Fibroblast of skin of right biceps (primary cell): Measurements from ENCODE around the gene LURAP1L.

ENCODE experiments used
- DNase-seq: peaks from one replicate; pipeline ENCODE4 v3.0.0-alpha.2; 2013

The LURAP1L gene

DNA sequence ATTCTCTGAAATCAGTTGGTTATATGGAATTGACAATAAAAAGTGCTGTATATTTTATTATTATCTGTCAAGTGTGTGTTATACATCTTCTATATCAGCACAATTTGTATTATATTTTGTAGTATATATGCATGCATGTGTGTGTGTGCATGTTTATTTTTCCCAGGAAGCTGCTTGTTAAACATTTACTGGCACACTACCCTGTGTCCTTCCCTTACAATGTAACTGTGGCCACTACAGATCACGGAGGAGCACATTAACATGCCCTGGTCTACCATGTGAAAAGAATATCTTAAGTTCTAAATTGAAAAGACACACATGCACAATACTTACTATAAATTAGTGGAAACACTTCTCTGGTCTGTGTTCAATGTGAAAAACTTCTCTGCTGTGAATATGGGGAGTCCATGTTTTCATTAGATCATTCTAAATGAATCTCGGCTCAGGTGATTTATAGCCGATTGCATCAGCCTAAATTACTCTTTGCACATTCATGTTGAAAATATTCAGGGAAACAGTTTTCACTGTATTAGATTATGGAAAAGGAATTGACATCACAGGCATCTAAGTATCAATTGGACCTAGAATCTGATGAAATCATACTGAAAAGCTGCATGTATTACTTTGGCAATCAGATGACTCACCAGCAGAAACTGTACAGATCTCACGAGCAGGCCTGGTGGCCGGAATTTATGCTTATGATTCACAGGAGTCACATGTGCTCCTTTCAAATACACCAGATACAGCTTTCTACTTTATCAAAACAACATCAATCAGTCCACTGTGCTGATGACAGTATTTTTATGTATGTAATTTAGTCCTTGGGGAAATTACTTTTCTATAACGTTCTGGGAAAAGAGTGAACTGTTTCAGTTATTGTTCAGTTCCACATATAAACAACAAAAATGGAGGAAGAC is 39.4 kb downstream of the LURAP1L start:
- DNase-seq, result peak; percentile 100

- DNase-seq, result no peak
Measured at GRCh38 chr9:12814877-12815237, 40.0 kb downstream of the LURAP1L start.

DNA sequence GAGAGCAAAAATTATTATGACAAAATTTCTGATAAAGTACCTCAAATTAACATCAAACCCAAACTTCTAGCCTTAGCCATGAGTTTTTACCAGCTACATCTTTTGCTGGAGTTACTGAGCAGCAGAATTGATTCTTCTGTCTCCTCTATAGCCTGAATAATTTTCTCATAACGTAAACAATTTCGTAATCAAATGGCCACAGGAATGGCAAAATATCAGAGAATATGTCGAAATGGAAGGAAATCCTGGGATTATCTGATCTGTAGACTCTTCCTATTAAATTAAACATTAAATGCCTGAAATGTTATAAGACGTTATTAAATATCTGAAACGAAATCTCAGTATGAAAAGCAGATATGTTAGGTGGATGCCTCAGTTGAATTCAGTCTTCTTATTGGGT is 41.1 kb downstream of the LURAP1L start:
- peak; percentile 57 for DNase-seq

DNA sequence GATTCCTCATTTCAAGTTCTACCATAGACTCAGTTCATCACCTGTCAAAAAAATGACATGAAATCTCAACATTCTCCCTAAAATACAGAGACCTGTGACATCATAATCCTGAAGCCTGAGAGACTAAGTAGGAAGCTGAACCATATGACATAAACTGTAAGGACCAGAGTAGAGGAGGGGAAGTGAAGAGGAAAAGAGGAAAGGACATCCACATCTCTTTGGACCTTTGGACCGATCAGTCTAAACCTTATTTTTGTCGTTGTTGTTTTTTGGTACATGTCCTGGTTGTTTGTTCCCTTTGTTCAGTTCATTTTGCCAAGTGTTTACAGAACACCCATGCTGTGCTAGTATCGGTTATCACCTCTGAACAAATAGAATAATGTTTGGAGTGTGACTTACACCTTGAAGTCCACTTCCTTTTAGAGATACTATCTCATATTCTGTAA is 41.9 kb downstream of the LURAP1L start:
- no peak for DNase-seq

DNA sequence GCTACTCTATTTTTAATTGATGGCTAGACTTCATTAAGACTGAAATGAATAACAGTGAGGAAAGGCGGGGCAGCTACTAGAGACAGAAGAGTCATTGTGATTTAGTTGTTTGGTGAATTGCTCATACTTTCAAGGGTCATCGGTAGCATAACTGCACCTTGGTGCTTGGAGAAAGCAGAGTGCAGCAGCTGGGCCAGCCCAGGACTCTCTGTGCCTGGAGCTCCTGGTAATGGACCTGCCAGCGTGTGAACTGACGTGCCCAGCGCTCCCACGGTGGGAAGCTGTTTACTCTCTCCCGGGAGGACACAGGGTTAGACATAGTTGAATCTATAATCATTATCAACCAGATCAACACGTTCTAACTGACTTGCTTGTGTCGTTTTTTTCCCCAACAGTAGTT is 42.9 kb downstream of the LURAP1L start:
- DNase-seq, result no peak

- peak; percentile 61 for DNase-seq
Measured at GRCh38 chr9:12818431-12819000, 43.7 kb downstream of the LURAP1L start.

GRCh38 chr9:12819436-12820185 is 44.8 kb downstream of the LURAP1L start:
- peak; percentile 43 for DNase-seq

GRCh38 chr9:12822111-12822510 is 47.3 kb downstream of the LURAP1L start:
- peak; percentile 41 for DNase-seq

DNA sequence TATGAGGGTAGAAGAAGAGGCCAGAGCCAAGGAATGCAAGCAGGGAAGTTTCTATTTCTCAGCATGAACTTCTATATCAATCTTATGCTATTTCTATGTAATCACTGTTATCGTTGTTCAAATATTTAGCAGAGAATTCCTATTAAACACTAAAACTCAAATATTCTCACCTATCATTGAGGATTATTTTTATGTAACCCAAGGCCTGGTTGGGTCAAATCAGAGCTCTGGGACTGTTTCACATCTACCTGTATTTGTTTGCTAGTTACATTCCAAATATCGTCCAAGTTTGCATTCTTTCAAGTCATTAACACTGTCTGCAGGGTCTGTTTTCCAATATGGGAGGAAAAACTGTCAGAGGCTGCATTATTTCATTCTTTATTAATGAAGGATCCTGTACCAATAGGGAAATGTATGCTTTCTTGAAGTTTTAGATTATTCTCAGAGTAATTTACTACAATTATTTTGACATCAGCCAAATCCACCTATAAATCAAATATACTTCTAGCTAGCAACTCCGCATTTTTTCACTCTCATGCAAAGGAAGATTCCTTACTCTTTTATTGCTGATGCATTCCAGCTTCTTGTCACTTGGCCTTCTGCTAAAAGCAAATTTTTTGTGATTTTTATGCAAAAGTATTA is 52.2 kb downstream of the LURAP1L start:
- DNase-seq, result peak; percentile 35

DNA sequence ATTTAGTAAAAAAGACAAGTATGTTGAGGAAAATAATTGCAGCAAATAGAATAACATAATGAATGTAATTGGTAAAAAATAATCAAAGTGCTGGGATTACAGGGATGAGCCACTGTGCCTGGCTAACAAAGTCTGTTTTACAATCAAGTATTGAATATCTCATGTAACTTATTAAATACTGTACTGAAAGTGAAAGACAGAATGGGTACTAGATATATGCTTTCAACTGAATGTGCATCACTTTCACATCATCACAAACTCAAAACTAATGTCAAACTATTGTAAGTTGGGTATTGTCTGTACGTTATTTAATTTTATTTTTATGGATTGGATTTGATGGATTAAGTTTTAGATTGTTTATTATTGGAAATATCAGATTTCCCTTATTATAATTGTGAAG is 58.9 kb downstream of the LURAP1L start:
- DNase-seq, result no peak

GRCh38 chr9:12838546-12838945 is 63.7 kb downstream of the LURAP1L start:
- DNase-seq, result no peak

- DNase-seq, result no peak
Measured at GRCh38 chr9:12843735-12844134, 68.9 kb downstream of the LURAP1L start.

- DNase-seq, result peak; percentile 50
Measured at GRCh38 chr9:12846035-12846434, 71.2 kb downstream of the LURAP1L start.

DNA sequence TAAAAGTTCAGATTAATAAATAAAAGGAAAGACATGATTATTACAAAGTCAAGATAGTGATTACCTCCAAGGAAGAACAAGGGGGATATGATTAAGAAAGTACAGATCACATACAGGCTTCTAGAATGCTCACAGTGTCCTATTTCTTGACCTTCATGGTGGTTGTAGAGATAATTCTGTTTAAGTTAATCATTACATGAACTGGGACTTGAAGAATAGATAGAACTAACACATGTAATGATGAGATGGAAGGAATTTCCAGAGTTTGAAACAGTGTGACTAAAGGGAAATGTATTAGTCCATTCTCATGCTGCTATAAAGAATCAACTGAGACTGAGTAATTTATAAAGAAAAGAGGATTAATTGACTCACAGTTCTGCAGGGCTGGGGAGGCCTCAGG is 72.7 kb downstream of the LURAP1L start:
- no peak for DNase-seq

GRCh38 chr9:12849486-12850003 is 74.7 kb downstream of the LURAP1L start:
- no peak for DNase-seq

- no peak for DNase-seq
Measured at GRCh38 chr9:12851341-12852090, 76.7 kb downstream of the LURAP1L start.

DNA sequence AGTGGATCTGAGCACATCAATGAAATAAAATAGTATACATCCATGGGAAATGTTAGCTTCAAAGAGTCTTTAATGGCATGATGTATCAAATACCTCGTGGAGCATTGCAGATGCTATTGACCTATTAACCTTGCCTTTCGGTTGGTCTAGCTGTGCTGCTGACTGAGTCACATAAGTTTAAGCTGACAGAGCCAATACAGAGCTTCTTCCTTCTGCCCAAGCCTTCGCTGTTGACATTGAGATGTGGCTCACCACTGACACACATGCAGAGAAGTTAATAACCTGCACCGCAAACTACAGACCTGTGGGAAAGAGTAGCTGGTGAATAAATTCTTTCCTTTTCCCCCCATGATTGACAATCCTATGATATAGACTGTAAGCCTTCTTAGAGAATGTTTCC is 78.2 kb downstream of the LURAP1L start:
- no peak for DNase-seq

DNA sequence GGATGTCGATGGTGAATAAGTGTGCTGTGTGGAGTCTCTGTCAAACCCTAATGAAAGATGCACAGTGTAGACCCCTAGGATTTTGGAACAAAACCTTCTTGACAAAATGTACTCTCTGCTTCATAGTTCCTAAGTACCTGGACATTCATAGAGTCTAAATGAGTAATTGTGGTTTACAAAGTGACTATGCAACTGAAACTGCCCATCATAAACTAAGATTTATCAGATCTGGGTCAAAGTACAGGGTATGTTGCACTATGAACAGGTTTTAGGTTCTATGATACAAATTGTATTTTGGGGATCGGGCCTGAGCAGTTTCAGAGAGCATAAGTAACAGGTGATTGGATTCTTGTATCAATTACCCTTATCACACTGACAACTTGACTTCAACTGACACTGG is 79.4 kb downstream of the LURAP1L start:
- DNase-seq, result no peak

GRCh38 chr9:12855066-12855465 is 80.2 kb downstream of the LURAP1L start:
- DNase-seq, result no peak

GRCh38 chr9:12856603-12857002 is 81.8 kb downstream of the LURAP1L start:
- no peak for DNase-seq

GRCh38 chr9:12859704-12860251 is 85.0 kb downstream of the LURAP1L start:
- DNase-seq, result peak; percentile 81

DNA sequence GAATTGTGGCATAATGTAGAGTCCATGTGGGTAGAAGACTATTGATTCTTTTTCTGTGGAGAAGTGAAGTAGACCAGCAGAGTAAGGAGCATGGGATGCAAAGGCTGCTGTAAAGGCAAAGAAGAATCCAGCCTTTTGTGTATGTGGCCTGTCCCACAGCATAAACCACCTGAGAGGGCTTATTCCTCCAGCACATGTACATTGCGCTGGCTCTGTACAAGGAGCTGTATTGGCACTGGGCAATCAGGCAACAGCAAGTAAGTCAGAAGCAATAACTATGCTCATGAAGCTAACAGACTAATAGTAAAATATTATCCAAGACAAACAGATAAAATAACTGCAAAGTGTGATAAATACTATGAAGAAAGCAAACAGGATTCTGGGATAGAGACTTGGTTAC is 86.2 kb downstream of the LURAP1L start:
- DNase-seq, result no peak
